ENCODE data around the gene DAB2IP. TPM values are rescaled to one million over a fixed set of nuclear protein-coding genes. Genes with fewer than 3 reads are reported as not detected.
A peak's percentile ranks its signal among the peaks of the same experiment; 100 is the strongest.

DAB2IP gene
- total and polyA plus RNA-seq, 2 donors from 2014 or later, result 33.8 to 105 TPM

DNA sequence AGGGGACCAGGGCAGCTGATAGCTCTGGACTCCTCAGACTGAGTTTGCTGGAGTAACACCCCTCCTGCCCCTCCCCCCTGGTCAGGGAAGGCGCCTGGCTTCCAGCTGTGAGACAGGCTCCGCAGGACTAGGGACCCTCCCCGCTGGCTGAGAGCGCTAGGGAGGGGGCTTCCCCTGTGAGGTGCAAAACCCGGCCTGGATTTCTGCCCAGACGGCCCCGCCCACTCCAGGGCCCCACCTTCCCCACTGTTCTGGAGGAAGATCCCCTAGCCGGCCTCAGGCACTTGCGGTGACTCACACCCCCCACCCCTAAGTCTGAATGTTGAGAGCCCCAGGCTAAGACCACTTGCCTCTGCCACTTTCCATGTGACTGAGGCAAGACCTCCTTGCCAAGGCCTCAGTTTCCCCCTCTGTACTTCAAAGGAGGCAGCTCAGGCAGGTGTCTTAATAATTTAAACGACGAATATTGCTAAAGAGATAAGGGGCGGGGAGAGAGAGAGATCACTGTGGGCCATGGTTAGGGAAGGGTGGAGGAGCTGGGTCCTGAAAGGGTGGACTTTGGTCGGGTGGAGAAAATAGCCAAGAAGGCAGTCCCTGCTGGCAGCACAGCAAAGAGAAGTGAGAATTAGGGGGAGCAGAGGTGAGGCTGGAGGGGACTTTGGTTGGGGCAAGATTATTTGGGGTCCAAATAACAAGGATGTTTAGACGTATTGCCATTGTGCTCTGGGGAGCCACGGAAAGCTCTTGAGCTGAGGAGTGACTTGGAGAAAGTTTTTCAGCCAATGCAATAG lies 1.0 kb upstream of the DAB2IP start:
- DNase-seq (peak; percentile 92 to 98 (median 97)), FAIRE-seq (no peak)
- Histone ChIP-seq H3K27ac (ENCODE audit: low read depth in 2 of 2, low read length in 2 of 2) (peak overlapping the region; percentile 79), H3K36me3 (ENCODE audit: control insufficient read depth in 2 of 3, insufficient read depth in 3 of 3, low read length in 3 of 3) (no peaks in the 10 kb centered on the region), H3K9ac (ENCODE audit: low read length in 3 of 3) (peak overlapping the region in 1 of 3 donors; percentile 73), H3K9me3 (ENCODE audit: control insufficient read depth in 2 of 3, insufficient read depth in 1 of 3, low read length in 3 of 3) (no peaks in the 10 kb centered on the region), H3K4me3 (ENCODE audit: low read length in 3 of 3) (peak overlapping the region in 2 of 3 donors; percentile 36 to 60), H3K27me3 (ENCODE audit: control insufficient read depth, insufficient read depth, low read length) (no peaks in the 10 kb centered on the region), H3K4me1 (ENCODE audit: control insufficient read depth in 2 of 3, insufficient read depth in 2 of 3, low read depth in 1 of 3, low read length in 3 of 3) (peaks cover 9 to 49% (median 47%) of the 10 kb centered on the region in 3 donors)
- intact Hi-C loops (cut with DNase I), result no loop called here
- TF ChIP-seq, protein P1, sequence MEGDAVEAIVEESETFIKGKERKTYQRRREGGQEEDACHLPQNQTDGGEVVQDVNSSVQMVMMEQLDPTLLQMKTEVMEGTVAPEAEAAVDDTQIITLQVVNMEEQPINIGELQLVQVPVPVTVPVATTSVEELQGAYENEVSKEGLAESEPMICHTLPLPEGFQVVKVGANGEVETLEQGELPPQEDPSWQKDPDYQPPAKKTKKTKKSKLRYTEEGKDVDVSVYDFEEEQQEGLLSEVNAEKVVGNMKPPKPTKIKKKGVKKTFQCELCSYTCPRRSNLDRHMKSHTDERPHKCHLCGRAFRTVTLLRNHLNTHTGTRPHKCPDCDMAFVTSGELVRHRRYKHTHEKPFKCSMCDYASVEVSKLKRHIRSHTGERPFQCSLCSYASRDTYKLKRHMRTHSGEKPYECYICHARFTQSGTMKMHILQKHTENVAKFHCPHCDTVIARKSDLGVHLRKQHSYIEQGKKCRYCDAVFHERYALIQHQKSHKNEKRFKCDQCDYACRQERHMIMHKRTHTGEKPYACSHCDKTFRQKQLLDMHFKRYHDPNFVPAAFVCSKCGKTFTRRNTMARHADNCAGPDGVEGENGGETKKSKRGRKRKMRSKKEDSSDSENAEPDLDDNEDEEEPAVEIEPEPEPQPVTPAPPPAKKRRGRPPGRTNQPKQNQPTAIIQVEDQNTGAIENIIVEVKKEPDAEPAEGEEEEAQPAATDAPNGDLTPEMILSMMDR (IDR thresholded peaks at IDR 0.05; ENCODE audit: borderline replicate concordance, extremely low read depth, insufficient read depth), result no peak

DNA sequence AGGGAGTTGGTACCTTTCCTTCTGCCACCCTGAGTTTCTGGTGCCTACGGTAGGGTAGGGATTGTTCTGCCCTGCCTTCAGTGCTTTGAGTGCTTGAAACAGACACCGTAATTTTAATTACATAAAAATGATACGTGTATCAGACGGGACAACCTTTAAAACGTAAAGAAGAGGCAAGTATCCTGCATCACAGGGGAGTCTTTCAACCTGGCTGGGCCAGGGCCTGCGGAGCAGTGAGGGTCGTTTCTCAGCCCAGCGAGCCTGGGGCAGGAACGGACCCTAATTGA lies 483 bp upstream of the DAB2IP start:
- Histone ChIP-seq H3K36me3 (ENCODE audit: control insufficient read depth in 2 of 3, insufficient read depth in 3 of 3, low read length in 3 of 3) (no peaks in the 10 kb centered on the region), H3K4me3 (ENCODE audit: low read length in 3 of 3) (peak overlapping the region in 2 of 3 donors; percentile 36 to 60), H3K9ac (ENCODE audit: low read length in 3 of 3) (peak overlapping the region in 1 of 3 donors; percentile 73), H3K4me1 (ENCODE audit: control insufficient read depth in 2 of 3, insufficient read depth in 2 of 3, low read depth in 1 of 3, low read length in 3 of 3) (peaks cover 6 to 43% (median 42%) of the 10 kb centered on the region in 3 donors), H3K27me3 (ENCODE audit: control insufficient read depth, insufficient read depth, low read length) (no peaks in the 10 kb centered on the region), H3K27ac (ENCODE audit: low read depth in 2 of 2, low read length in 2 of 2) (peak overlapping the region; percentile 79), H3K9me3 (ENCODE audit: control insufficient read depth in 2 of 3, insufficient read depth in 1 of 3, low read length in 3 of 3) (no peaks in the 10 kb centered on the region)
- DNase-seq (peak in 1 of 5 donors; percentile 43), FAIRE-seq (no peak)
- intact Hi-C loops (cut with DNase I), result no loop called here
- TF ChIP-seq, protein P1 (IDR thresholded peaks at IDR 0.05; ENCODE audit: borderline replicate concordance, extremely low read depth, insufficient read depth), result no peak

DNA sequence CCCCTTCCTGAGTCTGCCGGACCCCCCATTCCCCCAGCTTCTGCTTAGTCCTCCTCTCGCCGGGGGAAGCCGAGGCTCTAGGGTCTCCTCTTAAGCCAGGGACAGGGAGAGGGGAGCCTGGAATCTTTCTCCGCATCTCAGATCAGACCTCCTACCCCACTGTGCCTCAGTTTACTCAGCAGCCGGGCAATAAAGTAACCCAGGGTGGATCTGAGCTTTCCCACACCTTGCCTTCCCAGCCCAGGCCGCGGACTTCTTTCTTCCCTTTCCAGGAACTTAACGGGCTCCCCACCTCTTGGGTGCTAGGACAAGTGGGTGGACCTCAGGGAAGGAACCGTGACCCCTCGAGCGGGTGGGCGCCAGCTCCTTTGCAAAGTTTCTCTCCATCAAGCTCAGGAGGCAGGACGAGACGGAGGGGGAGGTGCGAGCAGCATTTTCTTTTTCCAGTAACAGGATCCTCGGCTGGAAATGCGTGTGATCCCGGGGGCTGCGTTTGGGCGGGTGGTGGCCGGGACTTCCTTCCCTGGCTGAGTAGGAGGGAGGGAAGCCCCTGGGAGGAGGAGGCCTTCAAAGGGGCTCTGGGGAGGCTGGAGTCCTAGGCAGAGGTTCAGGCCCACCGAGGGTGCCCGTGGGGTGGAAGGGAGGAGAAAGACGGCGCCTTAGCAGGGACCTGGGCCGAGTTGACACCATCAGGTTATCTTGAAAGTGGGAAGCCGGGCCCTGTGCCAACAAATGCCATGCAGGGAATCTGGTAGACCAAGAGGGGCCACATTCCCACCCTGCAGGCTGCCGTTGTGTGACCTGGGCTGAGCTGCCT lies 795 bp downstream of the DAB2IP start:
- Histone ChIP-seq H3K4me1 (ENCODE audit: control insufficient read depth in 2 of 3, insufficient read depth in 2 of 3, low read depth in 1 of 3, low read length in 3 of 3) (peaks cover 6 to 44% (median 42%) of the 10 kb centered on the region in 3 donors), H3K27ac (ENCODE audit: low read depth in 2 of 2, low read length in 2 of 2) (peak overlapping the region; percentile 70 to 71), H3K9me3 (ENCODE audit: control insufficient read depth in 2 of 3, insufficient read depth in 1 of 3, low read length in 3 of 3) (no peaks in the 10 kb centered on the region), H3K27me3 (ENCODE audit: control insufficient read depth, insufficient read depth, low read length) (no peaks in the 10 kb centered on the region), H3K4me3 (ENCODE audit: low read length in 3 of 3) (peak overlapping the region; percentile 63 to 81 (median 74)), H3K36me3 (ENCODE audit: control insufficient read depth in 2 of 3, insufficient read depth in 3 of 3, low read length in 3 of 3) (peaks cover 0 to 3% (median 0%) of the 10 kb centered on the region in 3 donors), H3K9ac (ENCODE audit: low read length in 3 of 3) (peak overlapping the region; percentile 64 to 91 (median 81))
- FAIRE-seq, result no peak
- intact Hi-C loops (cut with DNase I), result no loop called here
- DNase-seq, result peak; percentile 83 to 94 (median 90)
- TF ChIP-seq, protein P1 (IDR thresholded peaks at IDR 0.05; ENCODE audit: borderline replicate concordance, extremely low read depth, insufficient read depth), result no peak

Data from kidney (tissue), 14 donors.